Hepatocyte (in vitro differentiated cells): ENCODE measurements around the gene PLA2G1B. TPM values are rescaled to one million over a fixed set of nuclear protein-coding genes. Genes with fewer than 3 reads are reported as not detected.
A peak's percentile ranks its signal among the peaks of the same experiment; 100 is the strongest.

Experiments
- DNase-seq: peaks from one replicate; pipeline ENCODE4 v3.0.0-alpha.2; 2016; ENCODE audit warnings: low spot score
- H2AFZ ChIP-seq: fragments of 200-600 bp; sonication (generic); 2 replicates; pipeline ENCODE4 v1.6.0; 2016; ENCODE audit warnings: antibody characterized with exemption, mild to moderate bottlenecking
- H3K27ac ChIP-seq: fragments of 200-600 bp; sonication (generic); 2 replicates; pipeline ENCODE4 v1.5.1; 2016; ENCODE audit warnings: mild to moderate bottlenecking
- H3K27me3 ChIP-seq: fragments of 200-600 bp; sonication (generic); 2 replicates; pipeline ENCODE4 v1.6.1; 2016
- H3K36me3 ChIP-seq: fragments of 200-600 bp; sonication (generic); replicated peaks from 2 replicates; pipeline ENCODE4 v1.5.1; 2016; ENCODE audit warnings: low read depth; ENCODE audit not compliant: insufficient read depth
- H3K4me1 ChIP-seq: fragments of 200-600 bp; sonication (generic); 2 replicates; pipeline ENCODE4 v1.5.1; 2016; ENCODE audit warnings: mild to moderate bottlenecking, moderate library complexity; ENCODE audit not compliant: insufficient read depth
- H3K4me2 ChIP-seq: fragments of 200-600 bp; sonication (generic); 2 replicates; pipeline ENCODE4 v1.6.0; 2016
- H3K4me3 ChIP-seq: fragments of 200-600 bp; sonication (generic); 2 replicates; pipeline ENCODE4 v1.5.1; 2016; ENCODE audit warnings: mild to moderate bottlenecking
- H3K79me2 ChIP-seq: fragments of 200-600 bp; sonication (generic); 2 replicates; pipeline ENCODE4 v1.6.0; 2017; ENCODE audit warnings: mild to moderate bottlenecking
- H3K9me2 ChIP-seq: fragments of 200-600 bp; sonication (generic); replicated peaks from 2 replicates; pipeline ENCODE4 v1.6.0; 2017; ENCODE audit warnings: mild to moderate bottlenecking; ENCODE audit not compliant: insufficient read depth
- H3K9me3 ChIP-seq: fragments of 200-600 bp; sonication (generic); 2 replicates; pipeline ENCODE4 v1.5.1; 2016; ENCODE audit warnings: low read depth, mild to moderate bottlenecking
- H4K20me1 ChIP-seq: fragments of 200-600 bp; sonication (generic); 2 replicates; pipeline ENCODE4 v1.6.0; 2016; ENCODE audit warnings: mild to moderate bottlenecking; ENCODE audit not compliant: insufficient read depth, poor library complexity, severe bottlenecking
- EZH2 ChIP-seq: fragments of 200-600 bp; sonication (generic); IDR thresholded peaks from 2 replicates; pipeline ENCODE4 v1.6.1; 2016; ENCODE audit warnings: antibody characterized with exemption, mild to moderate bottlenecking, borderline replicate concordance
- EZH2phosphoT487 ChIP-seq: fragments of 200-600 bp; sonication (generic); IDR thresholded peaks from one replicate; pipeline ENCODE4 v1.6.1; 2018; ENCODE audit warnings: antibody characterized with exemption, mild to moderate bottlenecking, low read depth, moderate library complexity; ENCODE audit not compliant: unreplicated experiment, severe bottlenecking
- WGBS: methylation state at CpG from one replicate; pipeline ENCODE4 v1.1.6; 2016; ENCODE audit warnings: low lambda C conversion rate; ENCODE audit errors: missing lambda C conversion rate; 5-methylcytosine and 5-hydroxymethylcytosine counted together
- polyA plus RNA-seq: library from polyadenylated mRNA; unstranded; fragments of >200 nt; fragmentation: Nextera tagmentation; extraction: Ambion mirVana; gene quantifications from 2 replicates; pipeline ENCODE4 v1.2.1, GENCODE V29; 2016
- total RNA-seq: library from RNA; depleted of rRNA; stranded (reverse); fragments of >200 nt; gene quantifications from 2 replicates; pipeline ENCODE4 v1.2.3, GENCODE V29; 2014
- TF ChIP-seq, protein P1 (sequence below): fragments of 200-600 bp; sonication (generic); IDR thresholded peaks from 2 replicates; pipeline ENCODE4 v1.5.1; 2016; ENCODE audit warnings: antibody characterized with exemption, mild to moderate bottlenecking; ENCODE audit not compliant: poor library complexity

PLA2G1B gene
- total and polyA plus RNA-seq, 2 experiments from 2014 or later = 8.5 to 14.7 TPM

DNA sequence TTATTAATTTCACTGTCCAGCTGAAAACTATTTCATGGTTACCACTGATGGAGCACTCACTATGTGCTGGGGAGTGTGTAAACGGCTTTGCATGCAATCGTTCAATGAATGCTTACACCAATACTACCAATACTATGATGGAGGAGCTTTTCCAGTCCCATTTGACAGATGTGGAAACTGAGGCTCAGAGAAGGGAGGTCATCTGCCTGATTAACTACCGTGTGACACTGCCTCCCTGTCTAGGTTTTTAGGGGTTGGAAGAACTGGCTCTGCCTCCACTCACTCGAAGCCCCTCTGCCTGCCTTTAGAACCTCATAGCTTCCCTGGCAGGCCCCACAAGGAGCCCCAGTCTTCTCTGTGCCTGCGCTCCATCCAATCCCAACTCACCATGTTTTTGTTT lies 29.5 kb upstream of the PLA2G1B start:
- H3K9me2 ChIP-seq = no peaks in the 10 kb centered on the region
- no peak for TF ChIP-seq EZH2phosphoT487
- TF ChIP-seq EZH2 = no peak
- DNase-seq = no peak
- 94% methylated on average over 5 of the region's 5 CpGs for WGBS
- no peaks in the 10 kb centered on the region for H3K79me2 ChIP-seq
- no peak overlapping the region for H3K4me3 ChIP-seq
- H2AFZ ChIP-seq = no peak overlapping the region
- H3K4me2 ChIP-seq = no peak overlapping the region
- H4K20me1 ChIP-seq = no peaks in the 10 kb centered on the region
- H3K27me3 ChIP-seq = no peaks in the 10 kb centered on the region
- peaks cover 11% of the 10 kb centered on the region for H3K4me1 ChIP-seq
- H3K9me3 ChIP-seq = no peaks in the 10 kb centered on the region
- H3K36me3 ChIP-seq = no peaks in the 10 kb centered on the region
- no peak overlapping the region for H3K27ac ChIP-seq

DNA sequence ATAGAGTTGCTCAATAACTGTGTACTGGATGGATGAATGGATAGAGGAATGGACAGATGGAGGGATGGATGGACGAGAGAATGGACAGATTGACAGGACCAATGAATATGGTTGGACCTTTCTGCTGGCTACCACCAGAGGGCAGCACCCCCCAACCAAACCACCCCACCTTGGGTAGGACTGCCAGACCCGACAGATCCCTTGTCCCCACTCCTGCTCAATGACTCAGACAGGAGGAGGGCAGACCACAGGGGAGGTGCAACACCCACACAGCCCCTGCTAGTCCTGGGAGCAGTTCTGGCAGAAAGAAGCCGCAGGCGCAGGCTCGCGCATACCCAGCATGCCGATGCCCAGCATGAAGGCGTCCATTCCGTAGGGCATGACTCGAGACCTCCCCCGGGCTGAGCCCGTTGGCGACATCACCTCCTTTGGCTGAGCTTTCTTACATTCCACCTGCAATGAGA lies 29.0 kb upstream of the PLA2G1B start:
- Histone ChIP-seq H2AFZ (no peak overlapping the region), H3K36me3 (no peaks in the 10 kb centered on the region), H3K4me1 (peaks cover 6% of the 10 kb centered on the region), H3K27ac (no peak overlapping the region), H3K4me3 (no peak overlapping the region), H4K20me1 (no peaks in the 10 kb centered on the region), H3K9me3 (no peaks in the 10 kb centered on the region), H3K27me3 (no peaks in the 10 kb centered on the region), H3K79me2 (no peaks in the 10 kb centered on the region), H3K9me2 (no peaks in the 10 kb centered on the region), H3K4me2 (no peak overlapping the region)
- peak; percentile 90 for DNase-seq
- no peak for TF ChIP-seq EZH2
- TF ChIP-seq, protein P1, sequence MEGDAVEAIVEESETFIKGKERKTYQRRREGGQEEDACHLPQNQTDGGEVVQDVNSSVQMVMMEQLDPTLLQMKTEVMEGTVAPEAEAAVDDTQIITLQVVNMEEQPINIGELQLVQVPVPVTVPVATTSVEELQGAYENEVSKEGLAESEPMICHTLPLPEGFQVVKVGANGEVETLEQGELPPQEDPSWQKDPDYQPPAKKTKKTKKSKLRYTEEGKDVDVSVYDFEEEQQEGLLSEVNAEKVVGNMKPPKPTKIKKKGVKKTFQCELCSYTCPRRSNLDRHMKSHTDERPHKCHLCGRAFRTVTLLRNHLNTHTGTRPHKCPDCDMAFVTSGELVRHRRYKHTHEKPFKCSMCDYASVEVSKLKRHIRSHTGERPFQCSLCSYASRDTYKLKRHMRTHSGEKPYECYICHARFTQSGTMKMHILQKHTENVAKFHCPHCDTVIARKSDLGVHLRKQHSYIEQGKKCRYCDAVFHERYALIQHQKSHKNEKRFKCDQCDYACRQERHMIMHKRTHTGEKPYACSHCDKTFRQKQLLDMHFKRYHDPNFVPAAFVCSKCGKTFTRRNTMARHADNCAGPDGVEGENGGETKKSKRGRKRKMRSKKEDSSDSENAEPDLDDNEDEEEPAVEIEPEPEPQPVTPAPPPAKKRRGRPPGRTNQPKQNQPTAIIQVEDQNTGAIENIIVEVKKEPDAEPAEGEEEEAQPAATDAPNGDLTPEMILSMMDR = peak; percentile 77
- WGBS = 63% methylated on average over 13 of the region's 13 CpGs

DNA sequence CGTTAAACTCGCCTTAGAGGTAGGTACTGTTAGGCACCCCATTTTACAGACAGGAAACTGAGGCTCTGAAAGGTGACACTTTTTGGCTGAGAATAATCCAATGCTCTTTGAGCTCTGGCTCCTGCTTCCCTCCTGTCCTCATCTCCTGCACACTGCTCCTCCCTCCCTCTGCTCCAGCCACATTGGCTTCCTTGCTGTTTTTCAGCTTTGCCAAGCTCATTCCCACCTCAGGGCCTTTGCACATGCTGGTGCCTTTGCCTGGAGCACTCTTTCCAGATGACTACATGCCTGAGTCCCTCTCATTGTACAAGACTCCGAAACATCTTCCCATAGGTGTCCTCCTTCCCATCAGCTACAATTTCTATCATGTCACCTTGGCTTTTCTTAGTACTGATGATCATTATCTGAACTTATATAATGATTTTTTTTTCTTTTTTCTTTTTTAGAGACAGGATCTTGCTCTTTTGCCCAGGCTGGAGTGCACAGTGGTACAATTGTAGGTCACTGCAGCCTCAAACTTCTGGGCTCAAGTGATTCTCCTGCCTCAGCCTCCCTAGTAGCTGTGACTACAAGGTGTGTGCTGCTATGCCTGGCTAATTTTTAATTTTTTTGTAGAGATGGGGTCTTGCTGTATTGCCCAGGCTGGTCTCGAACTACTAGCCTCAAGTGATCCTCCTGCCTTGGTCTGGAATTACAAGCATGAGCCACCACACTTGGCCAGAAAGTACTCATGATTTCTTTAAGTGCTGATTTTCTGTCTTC lies 26.2 kb upstream of the PLA2G1B start:
- Histone ChIP-seq H3K79me2 (no peaks in the 10 kb centered on the region), H4K20me1 (no peaks in the 10 kb centered on the region), H3K4me2 (no peak overlapping the region), H3K36me3 (no peaks in the 10 kb centered on the region), H3K4me3 (no peak overlapping the region), H3K9me2 (no peaks in the 10 kb centered on the region), H3K27ac (no peak overlapping the region), H3K4me1 (no peaks in the 10 kb centered on the region), H3K9me3 (no peaks in the 10 kb centered on the region), H3K27me3 (no peaks in the 10 kb centered on the region), H2AFZ (no peak overlapping the region)
- WGBS = 99% methylated on average over 4 of the region's 4 CpGs
- no peak for DNase-seq
- no peak for TF ChIP-seq EZH2
- TF ChIP-seq EZH2phosphoT487 = no peak
- TF ChIP-seq, protein P1 = no peak

DNA sequence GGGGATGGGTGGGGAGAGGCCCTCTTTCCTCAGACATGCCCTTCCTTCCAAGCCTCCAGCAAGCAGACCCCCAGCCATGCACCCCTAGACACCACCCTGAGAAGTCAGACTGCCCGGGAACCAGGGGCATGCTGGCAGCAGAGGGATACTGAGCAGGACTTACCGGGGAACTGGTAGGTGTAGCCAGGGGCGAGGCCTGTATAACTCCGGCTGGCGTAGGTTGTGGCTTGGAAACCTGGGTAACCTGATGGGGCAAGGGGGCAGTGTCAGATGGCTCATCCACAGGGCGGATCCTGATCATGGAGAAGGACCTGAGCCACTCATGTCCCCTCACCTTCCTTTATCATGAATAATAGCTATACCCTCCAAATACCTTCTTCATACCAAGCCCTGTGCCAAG lies 25.6 kb upstream of the PLA2G1B start:
- H3K79me2 ChIP-seq = no peaks in the 10 kb centered on the region
- no peak overlapping the region for H3K4me2 ChIP-seq
- H3K27me3 ChIP-seq = no peaks in the 10 kb centered on the region
- H3K27ac ChIP-seq = no peak overlapping the region
- DNase-seq = no peak
- no peaks in the 10 kb centered on the region for H3K9me2 ChIP-seq
- H3K9me3 ChIP-seq = no peaks in the 10 kb centered on the region
- TF ChIP-seq, protein P1 = no peak
- TF ChIP-seq EZH2phosphoT487 = no peak
- TF ChIP-seq EZH2 = no peak
- H4K20me1 ChIP-seq = no peaks in the 10 kb centered on the region
- H3K4me3 ChIP-seq = no peak overlapping the region
- H3K36me3 ChIP-seq = no peaks in the 10 kb centered on the region
- H2AFZ ChIP-seq = no peak overlapping the region
- WGBS = 98% methylated on average over 5 of the region's 6 CpGs
- no peaks in the 10 kb centered on the region for H3K4me1 ChIP-seq
